Cardiac muscle cell (in vitro differentiated cells and primary cell): ENCODE results near the gene ITPRIPL2. TPM values are rescaled to one million over a fixed set of nuclear protein-coding genes. Genes with fewer than 3 reads are reported as not detected.

Experiments
- DNase-seq, 2 donors: peaks; one replicate each; pipeline versions ENCODE4 v3.0.0 to v3.0.0-alpha.2; 2010 to 2017; ENCODE audit warnings: low read depth in 1 of 2, low spot score in 1 of 2
- H3K27ac ChIP-seq: fragments of 200-600 bp; sonication (generic); 2 replicates; pipeline ENCODE4 v1.5.1; 2016
- H3K27me3 ChIP-seq: fragments of 200-600 bp; sonication (generic); 2 replicates; pipeline ENCODE4 v1.6.0; 2016; ENCODE audit warnings: control low read depth
- H3K36me3 ChIP-seq: fragments of 200-600 bp; sonication (generic); 2 replicates; pipeline ENCODE4 v1.5.1; 2016; ENCODE audit warnings: control low read depth
- H3K4me1 ChIP-seq: fragments of 200-600 bp; sonication (generic); 2 replicates; pipeline ENCODE4 v1.8.1; 2017; ENCODE audit warnings: low read depth, mild to moderate bottlenecking, mixed run types
- H3K4me3 ChIP-seq: fragments of 200-600 bp; sonication (generic); 2 replicates; pipeline ENCODE4 v1.5.1; 2016; ENCODE audit warnings: mild to moderate bottlenecking
- H3K9me3 ChIP-seq: fragments of 200-600 bp; sonication (generic); 2 replicates; pipeline ENCODE4 v1.5.1; 2017; ENCODE audit warnings: low read depth, mild to moderate bottlenecking, control low read depth
- CTCF ChIP-seq: IDR thresholded peaks from 2 replicates; pipeline ENCODE4 v1.5.1; 2012; ENCODE audit warnings: low read depth, mild to moderate bottlenecking, low read length
- polyA plus RNA-seq: library from polyadenylated mRNA; unstranded; fragments of >200 nt; fragmentation: Nextera tagmentation; extraction: Ambion mirVana; gene quantifications from 2 replicates; pipeline ENCODE4 v1.2.1, GENCODE V29; 2016
- total RNA-seq: library from RNA; depleted of rRNA; stranded (reverse); fragments of >200 nt; gene quantifications from 2 replicates; pipeline ENCODE4 v1.2.3, GENCODE V29; 2016

Gene ITPRIPL2
- total and polyA plus RNA-seq, 2 experiments from 2014 or later = 2.8 to 9.7 TPM

GRCh38 chr16:19164285-19164684 is 50.5 kb downstream of the ITPRIPL2 start:
- DNase-seq = no peak
- Histone ChIP-seq H3K36me3 (no peaks in the 10 kb centered on the region), H3K27ac (no peak overlapping the region), H3K4me3 (no peak overlapping the region), H3K4me1 (no peaks in the 10 kb centered on the region), H3K27me3 (peaks cover 20% of the 10 kb centered on the region), H3K9me3 (no peaks in the 10 kb centered on the region)
- TF ChIP-seq CTCF = no peak

DNA sequence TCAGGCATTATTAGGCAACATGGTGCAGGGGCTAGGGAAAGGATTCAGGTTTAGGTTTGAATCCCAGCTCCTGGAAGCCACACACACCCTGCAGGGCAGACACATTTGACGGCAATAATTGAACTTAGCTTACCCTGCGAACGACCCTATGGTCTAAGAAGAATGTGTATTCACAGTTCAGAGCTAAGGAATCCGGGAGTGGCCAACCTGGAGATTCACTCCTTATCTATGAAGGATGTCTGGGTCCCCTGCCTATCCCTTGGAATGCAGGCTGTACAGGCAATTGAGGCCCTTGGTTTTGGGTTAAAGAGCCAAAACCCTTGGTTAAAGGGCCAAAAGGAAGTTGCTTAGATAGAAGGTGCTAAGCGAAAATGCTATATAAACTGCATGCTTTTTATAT is 51.3 kb downstream of the ITPRIPL2 start:
- no peak for TF ChIP-seq CTCF
- Histone ChIP-seq H3K36me3 (no peaks in the 10 kb centered on the region), H3K27ac (no peak overlapping the region), H3K9me3 (no peaks in the 10 kb centered on the region), H3K27me3 (peaks cover 24% of the 10 kb centered on the region), H3K4me1 (no peaks in the 10 kb centered on the region), H3K4me3 (no peak overlapping the region)
- no peak for DNase-seq

DNA sequence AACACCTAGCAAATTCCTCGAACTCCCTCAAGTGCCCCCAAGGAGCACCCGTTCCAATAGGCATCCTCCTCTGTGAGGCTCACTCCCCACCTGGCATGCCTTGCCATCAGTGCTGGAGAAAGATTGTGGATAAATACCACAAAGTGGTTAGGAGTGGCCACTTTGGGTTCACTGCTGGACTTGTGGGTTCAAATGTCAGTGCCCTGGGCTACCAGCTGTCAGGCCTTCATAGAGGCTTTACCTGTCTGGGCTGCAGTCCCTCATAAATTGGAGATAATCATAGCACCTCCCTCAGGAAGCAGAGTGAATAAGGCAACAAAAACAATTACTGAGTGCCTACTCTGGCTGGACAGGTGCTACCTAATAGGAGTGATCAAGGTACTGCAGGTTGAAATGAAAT is 52.7 kb downstream of the ITPRIPL2 start:
- H3K4me3 ChIP-seq = no peak overlapping the region
- TF ChIP-seq CTCF = no peak
- H3K36me3 ChIP-seq = no peaks in the 10 kb centered on the region
- no peaks in the 10 kb centered on the region for H3K4me1 ChIP-seq
- peaks cover 33% of the 10 kb centered on the region for H3K27me3 ChIP-seq
- H3K27ac ChIP-seq = no peak overlapping the region
- DNase-seq = no peak
- no peaks in the 10 kb centered on the region for H3K9me3 ChIP-seq

- H3K27me3 ChIP-seq = peaks cover 33% of the 10 kb centered on the region
- H3K9me3 ChIP-seq = no peaks in the 10 kb centered on the region
- peak; percentile 79 to 80 for DNase-seq
- TF ChIP-seq CTCF = peak; percentile 55
- H3K4me3 ChIP-seq = peak within 1 kb of the TSS; percentile 52
- H3K4me1 ChIP-seq = no peaks in the 10 kb centered on the region
- H3K36me3 ChIP-seq = no peaks in the 10 kb centered on the region
- H3K27ac ChIP-seq = no peak within 1 kb of the TSS
Measured at GRCh38 chr16:19167710-19168370, 54.1 kb downstream of the ITPRIPL2 start, which contains the start of gene SYT17. Gene SYT17 (plus strand): TSS chr16:19168240. CDS start chr16:19168647, 407 bp downstream.

- DNase-seq = peak in 1 of 2 donors; percentile 19
- Histone ChIP-seq H3K27ac (no peak overlapping the region), H3K4me3 (peak overlapping the region; percentile 52), H3K9me3 (no peaks in the 10 kb centered on the region), H3K36me3 (no peaks in the 10 kb centered on the region), H3K4me1 (no peaks in the 10 kb centered on the region), H3K27me3 (peaks cover 33% of the 10 kb centered on the region)
- TF ChIP-seq CTCF = no peak
Measured at GRCh38 chr16:19168371-19169081, 54.8 kb downstream of the ITPRIPL2 start.
